Astrocyte (in vitro differentiated cells and primary cell): ENCODE results near the gene CEP162.

Experiments
- EZH2 ChIP-seq: IDR thresholded peaks from 2 replicates; pipeline ENCODE4 v1.6.1; 2012; ENCODE audit warnings: mild to moderate bottlenecking, low read length, inconsistent platforms; ENCODE audit not compliant: insufficient read depth
- TF ChIP-seq, protein P1 (sequence below): IDR thresholded peaks from 2 replicates; pipeline ENCODE4 v1.5.1; 2011; ENCODE audit warnings: low read depth, mild to moderate bottlenecking, inconsistent platforms, low read length, moderate library complexity; ENCODE audit not compliant: insufficient read depth

DNA sequence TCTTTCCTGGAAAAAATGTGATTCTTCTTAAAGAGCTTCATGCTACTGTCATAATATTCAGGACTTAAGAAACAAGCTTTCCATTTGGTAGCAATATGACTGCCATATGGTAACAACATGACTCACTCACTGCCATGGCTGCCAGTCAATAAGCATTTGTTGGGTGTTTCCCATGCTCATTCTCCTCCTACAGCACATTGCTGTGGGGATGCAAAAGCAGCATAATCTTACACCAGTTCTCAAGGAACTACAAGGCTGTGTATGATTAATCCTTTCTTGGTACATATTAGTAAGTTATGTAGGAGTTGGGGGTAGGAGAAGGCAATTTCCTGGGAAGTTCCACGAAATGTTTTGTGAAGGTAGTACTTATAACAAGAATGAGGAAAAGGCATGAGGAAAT lies 76.7 kb downstream of the CEP162 start:
- TF ChIP-seq, protein P1, sequence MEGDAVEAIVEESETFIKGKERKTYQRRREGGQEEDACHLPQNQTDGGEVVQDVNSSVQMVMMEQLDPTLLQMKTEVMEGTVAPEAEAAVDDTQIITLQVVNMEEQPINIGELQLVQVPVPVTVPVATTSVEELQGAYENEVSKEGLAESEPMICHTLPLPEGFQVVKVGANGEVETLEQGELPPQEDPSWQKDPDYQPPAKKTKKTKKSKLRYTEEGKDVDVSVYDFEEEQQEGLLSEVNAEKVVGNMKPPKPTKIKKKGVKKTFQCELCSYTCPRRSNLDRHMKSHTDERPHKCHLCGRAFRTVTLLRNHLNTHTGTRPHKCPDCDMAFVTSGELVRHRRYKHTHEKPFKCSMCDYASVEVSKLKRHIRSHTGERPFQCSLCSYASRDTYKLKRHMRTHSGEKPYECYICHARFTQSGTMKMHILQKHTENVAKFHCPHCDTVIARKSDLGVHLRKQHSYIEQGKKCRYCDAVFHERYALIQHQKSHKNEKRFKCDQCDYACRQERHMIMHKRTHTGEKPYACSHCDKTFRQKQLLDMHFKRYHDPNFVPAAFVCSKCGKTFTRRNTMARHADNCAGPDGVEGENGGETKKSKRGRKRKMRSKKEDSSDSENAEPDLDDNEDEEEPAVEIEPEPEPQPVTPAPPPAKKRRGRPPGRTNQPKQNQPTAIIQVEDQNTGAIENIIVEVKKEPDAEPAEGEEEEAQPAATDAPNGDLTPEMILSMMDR: no peak
- no peak for TF ChIP-seq EZH2
